Spinal cord (tissue), 10 donors: ENCODE data around the gene KLHL36. TPM values are rescaled to one million over a fixed set of nuclear protein-coding genes. Genes with fewer than 3 reads are reported as not detected.

Source experiments
- DNase-seq, 6 donors: peaks; one replicate each; pipeline versions ENCODE4 v3.0.0 to v3.0.0-alpha.2; 2013 to 2015; ENCODE audit warnings: low spot score in 6 of 6, low read depth in 4 of 6
- H3K27ac ChIP-seq: one replicate; pipeline ENCODE4 v1.5.1; 2013; ENCODE audit warnings: low read depth, low read length, control low read depth
- H3K27me3 ChIP-seq: one replicate; pipeline ENCODE4 v1.6.1; 2013; ENCODE audit warnings: low read length; ENCODE audit not compliant: control insufficient read depth, insufficient read depth
- H3K36me3 ChIP-seq: one replicate; pipeline ENCODE4 v1.6.1; 2013; ENCODE audit warnings: low read length; ENCODE audit not compliant: control insufficient read depth, insufficient read depth
- H3K4me1 ChIP-seq: one replicate; pipeline ENCODE4 v1.6.1; 2013; ENCODE audit warnings: low read length; ENCODE audit not compliant: control insufficient read depth, insufficient read depth
- H3K4me3 ChIP-seq: one replicate; pipeline ENCODE4 v1.5.1; 2013; ENCODE audit warnings: low read depth, low read length, control low read depth
- H3K9me3 ChIP-seq: one replicate; pipeline ENCODE4 v1.6.1; 2013; ENCODE audit warnings: low read length; ENCODE audit not compliant: control insufficient read depth, insufficient read depth
- WGBS: methylation state at CpG from one replicate; pipeline ENCODE4 v1.1.5; 2013; ENCODE audit warnings: missing lambda C conversion rate; ENCODE audit not compliant: insufficient coverage; 5-methylcytosine and 5-hydroxymethylcytosine counted together
- polyA plus RNA-seq, 2 donors: library from polyadenylated mRNA; unstranded; fragments of 120-200 nt; gene quantifications; one replicate each; pipeline ENCODE4 v1.2.1, GENCODE V29; 2013; ENCODE audit not compliant: insufficient read length in 2 of 2
- total RNA-seq, 2 donors: library from RNA; depleted of rRNA in 1 of 2; stranded (reverse); fragments of 120-200 nt in 1 of 2; fragments of >200 nt in 1 of 2; gene quantifications; one replicate each; pipeline versions ENCODE4 v1.2.3 to v1.2.4, GENCODE V29; 2013 to 2014
- donor health status: healthy.

The KLHL36 gene
- total and polyA plus RNA-seq, 4 donors: 30.0 to 31.8 (median 30.8) TPM

GRCh38 chr16:84700446-84701300, 52.4 kb downstream of the KLHL36 start:
- H3K4me3 ChIP-seq: peak overlapping the region; percentile 69
- no peaks in the 10 kb centered on the region for H3K9me3 ChIP-seq
- peaks cover 8% of the 10 kb centered on the region for H3K4me1 ChIP-seq
- peak in 2 of 6 donors; percentile 35 to 56 for DNase-seq
- H3K27ac ChIP-seq: no peak overlapping the region
- H3K27me3 ChIP-seq: no peaks in the 10 kb centered on the region
- 0% methylated on average over 9 of the region's 28 CpGs for WGBS
- H3K36me3 ChIP-seq: no peaks in the 10 kb centered on the region

DNA sequence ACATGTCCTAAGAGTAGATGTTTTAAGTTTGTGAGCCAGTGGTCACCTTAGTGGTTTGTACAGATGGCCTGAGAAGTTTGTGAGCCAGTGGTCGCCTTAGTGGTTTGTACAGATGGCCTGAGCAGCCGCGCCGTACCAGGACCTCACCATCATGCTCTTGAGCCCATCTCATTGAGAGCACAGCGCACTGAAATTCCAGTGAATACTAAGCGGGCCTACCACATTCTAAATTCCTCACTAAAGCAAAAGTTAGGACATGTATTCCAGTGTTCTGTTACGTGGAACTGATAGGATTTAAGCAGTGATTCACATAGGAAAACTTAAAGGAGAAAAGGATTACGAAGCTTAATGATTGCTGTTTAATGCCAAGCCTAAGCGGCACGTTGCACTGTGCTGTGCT, 55.4 kb downstream of the KLHL36 start:
- H3K36me3 ChIP-seq: no peaks in the 10 kb centered on the region
- H3K4me3 ChIP-seq: no peak overlapping the region
- H3K9me3 ChIP-seq: no peaks in the 10 kb centered on the region
- no peak overlapping the region for H3K27ac ChIP-seq
- H3K4me1 ChIP-seq: peaks cover 8% of the 10 kb centered on the region
- no CpG with 5 or more reads among the region's 10 CpGs for WGBS
- DNase-seq: peak in 1 of 6 donors; percentile 43
- no peaks in the 10 kb centered on the region for H3K27me3 ChIP-seq

DNA sequence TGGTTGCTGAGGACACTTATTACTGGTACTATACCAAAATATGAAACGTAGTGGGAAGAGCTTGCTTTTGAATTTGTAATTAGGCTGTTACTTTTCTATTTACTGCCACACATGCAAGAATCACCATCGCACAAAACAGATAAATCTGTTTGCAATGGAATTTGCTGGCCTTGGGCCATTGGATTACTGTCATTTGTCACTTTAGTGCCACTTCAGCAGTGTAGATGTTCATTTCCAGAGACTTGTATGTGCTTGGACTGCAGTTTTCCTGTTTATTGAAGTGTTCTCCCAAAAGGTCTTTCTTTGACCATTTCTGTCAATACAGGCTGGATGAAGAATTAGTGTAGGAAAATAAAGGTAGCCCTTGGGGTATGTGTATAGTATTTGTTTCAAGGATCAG, 55.9 kb downstream of the KLHL36 start:
- no CpG with 5 or more reads among the region's 2 CpGs for WGBS
- DNase-seq: peak in 1 of 6 donors; percentile 69
- H3K4me1 ChIP-seq: peaks cover 5% of the 10 kb centered on the region
- H3K27me3 ChIP-seq: no peaks in the 10 kb centered on the region
- no peaks in the 10 kb centered on the region for H3K36me3 ChIP-seq
- H3K4me3 ChIP-seq: no peak overlapping the region
- H3K9me3 ChIP-seq: no peaks in the 10 kb centered on the region
- no peak overlapping the region for H3K27ac ChIP-seq

DNA sequence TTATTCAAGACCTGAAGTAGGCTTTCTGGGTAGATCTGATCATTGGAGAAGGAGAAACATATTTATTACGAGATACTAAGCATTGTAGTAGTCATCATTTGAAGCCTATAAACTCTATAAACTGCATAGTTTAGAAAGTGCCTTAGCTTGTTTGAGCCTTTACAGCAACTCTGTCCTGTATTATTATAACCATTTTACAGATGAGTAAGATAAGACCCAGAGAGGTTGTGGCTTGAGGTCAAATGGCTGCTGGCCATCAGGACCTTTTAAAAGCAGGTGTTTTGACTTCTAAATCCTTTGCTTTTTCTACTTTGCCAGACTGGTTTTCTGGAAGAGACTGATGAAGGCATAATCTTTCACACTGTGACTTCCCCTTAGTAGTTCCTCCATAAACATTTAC, 58.5 kb downstream of the KLHL36 start:
- Histone ChIP-seq H3K27ac (no peak overlapping the region), H3K36me3 (no peaks in the 10 kb centered on the region), H3K27me3 (no peaks in the 10 kb centered on the region), H3K4me3 (no peak overlapping the region), H3K4me1 (peaks cover 3% of the 10 kb centered on the region), H3K9me3 (no peaks in the 10 kb centered on the region)
- no peak for DNase-seq
- no CpG with 5 or more reads among the region's 1 CpG for WGBS

DNA sequence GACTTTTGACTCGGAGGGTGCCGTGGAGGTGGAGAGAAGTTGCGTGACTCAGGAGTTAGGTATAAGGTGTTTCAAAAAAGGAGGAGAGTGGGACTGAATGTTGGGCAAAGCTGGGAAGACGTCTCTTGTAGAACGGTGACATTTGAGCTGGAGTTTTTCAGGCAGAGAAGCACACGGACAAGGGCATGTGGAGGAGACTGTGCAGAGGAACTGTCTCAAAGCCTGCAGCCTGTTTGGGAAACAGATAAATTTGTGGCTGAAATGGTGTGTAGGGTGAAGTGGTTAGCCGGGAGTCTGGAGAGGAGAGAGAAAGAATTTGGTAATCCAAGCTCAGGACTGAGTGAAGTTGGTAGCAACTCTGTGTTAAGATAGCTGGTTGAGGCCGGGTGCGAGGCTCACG, 61.3 kb downstream of the KLHL36 start:
- Histone ChIP-seq H3K27me3 (no peaks in the 10 kb centered on the region), H3K9me3 (no peaks in the 10 kb centered on the region), H3K4me1 (peaks cover 11% of the 10 kb centered on the region), H3K4me3 (no peak overlapping the region), H3K27ac (no peak overlapping the region), H3K36me3 (peaks cover 4% of the 10 kb centered on the region)
- 86% methylated on average over 10 of the region's 10 CpGs for whole genome bisulfite sequencing
- no peak for DNase-seq

- WGBS: 94% methylated on average over 8 of the region's 11 CpGs
- Histone ChIP-seq H3K36me3 (peaks cover 4% of the 10 kb centered on the region), H3K27me3 (no peaks in the 10 kb centered on the region), H3K27ac (no peak overlapping the region), H3K4me1 (peaks cover 8% of the 10 kb centered on the region), H3K4me3 (no peak overlapping the region), H3K9me3 (no peaks in the 10 kb centered on the region)
- no peak for DNase-seq
Measured at GRCh38 chr16:84710686-84711085, 62.4 kb downstream of the KLHL36 start.

Other genes with a start within 250 kb of the KLHL36 start
- 10 to 100 TPM in 1 of 2 donors, 1 to 10 TPM in 1; 9.2 to 14.1 TPM for gene MEAK7, start 143.9 kb upstream of the KLHL36 start, total RNA-seq
- 10 to 100 TPM; 10.5 to 14.3 TPM for gene MEAK7, start 143.9 kb upstream of the KLHL36 start, polyA plus RNA-seq
- gene COTL1, start 30.4 kb upstream of the KLHL36 start, total RNA-seq: 10 to 100 TPM; 41.4 to 89.2 TPM
- gene COTL1, start 30.4 kb upstream of the KLHL36 start, polyA plus RNA-seq: 100 to 1,000 TPM; 175 to 182 TPM
- gene USP10, start 51.5 kb downstream of the KLHL36 start, total RNA-seq: 10 to 100 TPM; 41.5 to 47.3 TPM
- 100 to 1,000 TPM in 1 of 2 donors, 10 to 100 TPM in 1; 93.1 to 108 TPM for gene USP10, start 51.5 kb downstream of the KLHL36 start, polyA plus RNA-seq
- gene CRISPLD2, start 171.5 kb downstream of the KLHL36 start, total RNA-seq: 10 to 100 TPM; 12.7 to 15.8 TPM
- gene CRISPLD2, start 171.5 kb downstream of the KLHL36 start, polyA plus RNA-seq: 1 to 10 TPM; 3.4 to 3.8 TPM